ENCODE results near the gene AHCYL2.

DNA sequence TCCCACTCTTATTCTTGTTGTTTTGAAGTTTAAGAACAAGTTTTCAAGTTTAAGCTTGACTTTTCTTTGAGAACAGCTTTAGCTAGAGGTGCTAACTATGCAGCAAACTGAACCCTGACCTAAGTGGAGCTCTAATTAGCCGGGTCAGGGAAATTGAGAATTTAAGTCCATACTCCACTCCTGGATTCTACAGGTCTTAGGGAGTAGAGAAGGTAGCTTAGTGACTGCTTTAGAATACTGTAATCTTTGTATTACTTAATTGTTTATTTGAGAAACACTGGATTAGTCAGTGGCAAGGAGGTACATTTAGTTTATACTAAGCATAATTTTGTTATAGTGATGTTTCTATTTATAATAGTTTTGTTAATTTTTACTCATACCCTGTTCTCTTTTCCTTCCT, 134.8 kb downstream of the AHCYL2 start:
- no peak for TF ChIP-seq CTCF (IDR thresholded peaks at IDR 0.05)
- no peak for TF ChIP-seq EZH2 (IDR thresholded peaks at IDR 0.05; ENCODE audit: borderline replicate concordance, insufficient read depth, low read depth, low read length, poor library complexity, severe bottlenecking)

Data from B cell (primary cell).